A673 (cell line): ENCODE measurements around the gene KLHDC1.
"Not testable (repeated sequence)": the region's sequence is repeated elsewhere in the genome, so short reads cannot be mapped to it uniquely, and the experiment has no call there.

ENCODE experiments used
- EZH2 ChIP-seq: fragments of 200-600 bp; sonication (generic); IDR thresholded peaks from 2 replicates; pipeline ENCODE4 v1.6.1; 2017; ENCODE audit warnings: borderline replicate concordance, low read depth, mild to moderate bottlenecking, mixed read lengths, antibody characterized with exemption, low read length; ENCODE audit not compliant: poor library complexity, severe bottlenecking
- TF ChIP-seq, protein P1 (sequence below): fragments of 300-800, 200-600 bp; sonication (generic); conservative IDR thresholded peaks from 2 replicates; pipeline ENCODE4 v1.5.1; 2017; ENCODE audit warnings: low read depth, mild to moderate bottlenecking, antibody characterized with exemption, low read length, moderate library complexity, mixed read lengths

DNA sequence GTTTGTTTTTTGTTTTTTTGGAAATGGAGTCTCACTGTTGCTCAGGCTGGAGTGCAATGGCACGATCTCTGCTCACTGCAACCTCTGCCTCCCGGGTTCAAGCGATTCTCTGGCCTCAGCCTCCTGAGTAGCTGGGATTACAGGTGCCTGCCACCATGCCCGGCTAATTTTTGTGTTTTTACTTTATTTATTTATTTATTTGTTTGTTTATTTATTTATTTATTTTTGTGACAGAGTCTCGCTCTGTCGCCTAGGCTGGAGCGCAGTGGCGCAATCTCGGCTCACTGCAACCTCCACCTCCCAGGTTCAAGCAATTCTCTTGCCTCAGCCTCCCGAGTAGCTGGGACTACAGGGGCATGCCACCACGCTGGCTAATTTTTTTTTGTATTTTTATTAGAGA lies 18.1 kb downstream of the KLHDC1 start:
- TF ChIP-seq, protein P1, sequence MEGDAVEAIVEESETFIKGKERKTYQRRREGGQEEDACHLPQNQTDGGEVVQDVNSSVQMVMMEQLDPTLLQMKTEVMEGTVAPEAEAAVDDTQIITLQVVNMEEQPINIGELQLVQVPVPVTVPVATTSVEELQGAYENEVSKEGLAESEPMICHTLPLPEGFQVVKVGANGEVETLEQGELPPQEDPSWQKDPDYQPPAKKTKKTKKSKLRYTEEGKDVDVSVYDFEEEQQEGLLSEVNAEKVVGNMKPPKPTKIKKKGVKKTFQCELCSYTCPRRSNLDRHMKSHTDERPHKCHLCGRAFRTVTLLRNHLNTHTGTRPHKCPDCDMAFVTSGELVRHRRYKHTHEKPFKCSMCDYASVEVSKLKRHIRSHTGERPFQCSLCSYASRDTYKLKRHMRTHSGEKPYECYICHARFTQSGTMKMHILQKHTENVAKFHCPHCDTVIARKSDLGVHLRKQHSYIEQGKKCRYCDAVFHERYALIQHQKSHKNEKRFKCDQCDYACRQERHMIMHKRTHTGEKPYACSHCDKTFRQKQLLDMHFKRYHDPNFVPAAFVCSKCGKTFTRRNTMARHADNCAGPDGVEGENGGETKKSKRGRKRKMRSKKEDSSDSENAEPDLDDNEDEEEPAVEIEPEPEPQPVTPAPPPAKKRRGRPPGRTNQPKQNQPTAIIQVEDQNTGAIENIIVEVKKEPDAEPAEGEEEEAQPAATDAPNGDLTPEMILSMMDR = not testable (repeated sequence)
- TF ChIP-seq EZH2 = not testable (repeated sequence)
